Keratinocyte (primary cell): ENCODE data around the gene ARHGAP45.

ENCODE experiments used
- EZH2 ChIP-seq: IDR thresholded peaks from one replicate; pipeline ENCODE4 v1.6.1; 2012; ENCODE audit warnings: inconsistent platforms, mild to moderate bottlenecking, low read length, moderate library complexity
- TF ChIP-seq, protein P1 (sequence below), 3 experiments: IDR thresholded peaks in 1 of 3; conservative IDR thresholded peaks in 1 of 3; optimal IDR thresholded peaks in 1 of 3; 2 replicates in 2 of 3; 3 replicates in 1 of 3; pipeline versions ENCODE3 to v1.5.1; 2011; ENCODE audit warnings: low read length in 3 of 3, mild to moderate bottlenecking in 3 of 3, moderate library complexity in 2 of 3, control low read depth in 1 of 3, inconsistent platforms in 1 of 3; ENCODE audit not compliant: insufficient read depth in 2 of 3; ENCODE audit errors: extremely low read depth in 1 of 3

DNA sequence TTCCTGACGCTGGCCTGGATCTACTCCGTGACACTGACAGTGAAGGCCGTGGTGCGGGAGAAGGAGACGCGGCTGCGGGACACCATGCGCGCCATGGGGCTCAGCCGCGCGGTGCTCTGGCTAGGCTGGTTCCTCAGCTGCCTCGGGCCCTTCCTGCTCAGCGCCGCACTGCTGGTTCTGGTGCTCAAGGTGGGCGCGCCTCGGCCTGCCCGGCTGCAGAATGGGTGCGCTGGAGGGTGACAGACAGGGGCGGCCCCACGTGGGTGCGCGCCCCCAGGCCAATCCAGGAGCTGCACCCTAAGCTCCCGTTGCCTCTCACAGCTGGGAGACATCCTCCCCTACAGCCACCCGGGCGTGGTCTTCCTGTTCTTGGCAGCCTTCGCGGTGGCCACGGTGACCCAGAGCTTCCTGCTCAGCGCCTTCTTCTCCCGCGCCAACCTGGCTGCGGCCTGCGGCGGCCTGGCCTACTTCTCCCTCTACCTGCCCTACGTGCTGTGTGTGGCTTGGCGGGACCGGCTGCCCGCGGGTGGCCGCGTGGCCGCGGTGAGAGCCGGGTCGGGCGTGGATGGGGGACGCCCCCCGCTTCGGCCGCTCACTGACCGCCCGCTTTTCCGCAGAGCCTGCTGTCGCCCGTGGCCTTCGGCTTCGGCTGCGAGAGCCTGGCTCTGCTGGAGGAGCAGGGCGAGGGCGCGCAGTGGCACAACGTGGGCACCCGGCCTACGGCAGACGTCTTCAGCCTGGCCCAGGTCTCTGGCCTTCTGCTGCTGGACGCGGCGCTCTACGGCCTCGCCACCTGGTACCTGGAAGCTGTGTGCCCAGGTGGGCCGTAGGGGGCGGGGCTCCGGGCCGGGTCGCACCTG lies 19.9 kb upstream of the ARHGAP45 start:
- TF ChIP-seq, protein P1, sequence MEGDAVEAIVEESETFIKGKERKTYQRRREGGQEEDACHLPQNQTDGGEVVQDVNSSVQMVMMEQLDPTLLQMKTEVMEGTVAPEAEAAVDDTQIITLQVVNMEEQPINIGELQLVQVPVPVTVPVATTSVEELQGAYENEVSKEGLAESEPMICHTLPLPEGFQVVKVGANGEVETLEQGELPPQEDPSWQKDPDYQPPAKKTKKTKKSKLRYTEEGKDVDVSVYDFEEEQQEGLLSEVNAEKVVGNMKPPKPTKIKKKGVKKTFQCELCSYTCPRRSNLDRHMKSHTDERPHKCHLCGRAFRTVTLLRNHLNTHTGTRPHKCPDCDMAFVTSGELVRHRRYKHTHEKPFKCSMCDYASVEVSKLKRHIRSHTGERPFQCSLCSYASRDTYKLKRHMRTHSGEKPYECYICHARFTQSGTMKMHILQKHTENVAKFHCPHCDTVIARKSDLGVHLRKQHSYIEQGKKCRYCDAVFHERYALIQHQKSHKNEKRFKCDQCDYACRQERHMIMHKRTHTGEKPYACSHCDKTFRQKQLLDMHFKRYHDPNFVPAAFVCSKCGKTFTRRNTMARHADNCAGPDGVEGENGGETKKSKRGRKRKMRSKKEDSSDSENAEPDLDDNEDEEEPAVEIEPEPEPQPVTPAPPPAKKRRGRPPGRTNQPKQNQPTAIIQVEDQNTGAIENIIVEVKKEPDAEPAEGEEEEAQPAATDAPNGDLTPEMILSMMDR (optimal IDR thresholded peaks at IDR 0.05 in 1 of 3, IDR thresholded peaks at IDR 0.05 in 1 of 3, conservative IDR thresholded peaks at IDR 0.05 in 1 of 3; ENCODE audit: extremely low read depth in 1 of 3, insufficient read depth in 2 of 3, low read length in 3 of 3) = no peak
- no peak for TF ChIP-seq EZH2
